HEK293 (cell line): Measurements from ENCODE around the gene MYO1D.

Source experiments
- CTCF ChIA-PET: fragments of 350-600 bp; formaldehyde crosslinking; extraction: SDS; loops from one replicate; lab custom pipeline; 2021; ENCODE audit warnings: antibody characterized with exemption; lab: Yijun Ruan, JAX
- POLR2A ChIA-PET: fragments of 300-600 bp; formaldehyde crosslinking; extraction: SDS; loops from one replicate; lab custom pipeline; 2020; ENCODE audit warnings: antibody characterized with exemption, inconsistent platforms; lab: Yijun Ruan, JAX
- H3K27ac ChIP-seq: fragments of 200-500 bp; sonication (Bioruptor generic); 2 replicates; pipeline ENCODE4 v1.5.1; 2014; ENCODE audit warnings: low read depth, low read length, control low read depth, inconsistent platforms; ENCODE audit errors: extremely low read depth
- H3K36me3 ChIP-seq, 2 experiments: fragments of 200-500 bp in 1 of 2; sonication (Bioruptor generic) in 1 of 2; 1 replicate in 1 of 2; 2 replicates in 1 of 2; pipeline ENCODE4 v1.5.1; 2014 to 2017; ENCODE audit warnings: inconsistent platforms in 2 of 2, low read length in 2 of 2; ENCODE audit not compliant: control insufficient read depth in 2 of 2, insufficient read depth in 1 of 2
- H3K4me1 ChIP-seq: fragments of 200-500 bp; sonication (Bioruptor generic); 2 replicates; pipeline ENCODE4 v1.5.1; 2014; ENCODE audit warnings: mild to moderate bottlenecking, low read length, inconsistent platforms; ENCODE audit not compliant: control insufficient read depth, insufficient read depth
- H3K4me3 ChIP-seq: 2 replicates; pipeline ENCODE4 v1.5.1; 2011; ENCODE audit warnings: low read depth, mild to moderate bottlenecking, control low read depth, low read length, moderate library complexity
- H3K9me3 ChIP-seq: fragments of 200-500 bp; sonication (Bioruptor generic); 2 replicates; pipeline ENCODE4 v1.5.1; 2014; ENCODE audit warnings: low read depth, low read length, inconsistent platforms; ENCODE audit not compliant: control insufficient read depth, insufficient read depth
- KLF16 ChIP-seq: fragments of 450-650 bp; formaldehyde crosslinking; IDR thresholded peaks from 2 replicates; pipeline ENCODE4 v1.5.1; 2017; ENCODE audit warnings: missing biosample characterization, missing genetic modification characterization
- MYNN ChIP-seq: fragments of 450-650 bp; formaldehyde crosslinking; IDR thresholded peaks from 2 replicates; pipeline ENCODE4 v1.5.1; 2016; ENCODE audit warnings: missing biosample characterization, missing genetic modification characterization, borderline replicate concordance
- PRDM4 ChIP-seq: fragments of 450-650 bp; formaldehyde crosslinking; IDR thresholded peaks from 2 replicates; pipeline ENCODE4 v1.5.1; 2017; ENCODE audit warnings: missing biosample characterization, missing genetic modification characterization
- SP7 ChIP-seq: fragments of 450-650 bp; formaldehyde crosslinking; IDR thresholded peaks from 2 replicates; pipeline ENCODE4 v1.5.1; 2016; ENCODE audit warnings: missing biosample characterization, missing genetic modification characterization
- ZBTB17 ChIP-seq: fragments of 450-650 bp; formaldehyde crosslinking; IDR thresholded peaks from 2 replicates; pipeline ENCODE4 v1.5.1; 2016; ENCODE audit warnings: missing biosample characterization, missing genetic modification characterization
- ZBTB48 ChIP-seq: fragments of 450-650 bp; formaldehyde crosslinking; IDR thresholded peaks from 2 replicates; pipeline ENCODE4 v1.5.1; 2016; ENCODE audit warnings: missing biosample characterization, missing genetic modification characterization
- ZFHX2 ChIP-seq: fragments of 450-650 bp; formaldehyde crosslinking; conservative IDR thresholded peaks from 2 replicates; pipeline ENCODE4 v1.5.1; 2016; ENCODE audit warnings: missing biosample characterization, missing genetic modification characterization
- ZNF112 ChIP-seq: fragments of 450-650 bp; formaldehyde crosslinking; IDR thresholded peaks from 2 replicates; pipeline ENCODE4 v1.5.0; 2017; ENCODE audit warnings: missing biosample characterization, missing genetic modification characterization
- ZNF184 ChIP-seq: fragments of 450-650 bp; IDR thresholded peaks from 2 replicates; pipeline ENCODE4 v1.5.1; 2018; ENCODE audit warnings: missing biosample characterization, mild to moderate bottlenecking, missing genetic modification characterization
- ZNF19 ChIP-seq: fragments of 450-650 bp; formaldehyde crosslinking; IDR thresholded peaks from 2 replicates; pipeline ENCODE4; 2016; ENCODE audit warnings: missing biosample characterization, missing genetic modification characterization, low read depth
- ZNF23 ChIP-seq: fragments of 450-650 bp; formaldehyde crosslinking; IDR thresholded peaks from 2 replicates; pipeline ENCODE4 v1.5.1; 2016; ENCODE audit warnings: missing biosample characterization, missing genetic modification characterization, borderline replicate concordance
- ZNF26 ChIP-seq: fragments of 450-650 bp; formaldehyde crosslinking; IDR thresholded peaks from 2 replicates; pipeline ENCODE4 v1.5.1; 2016; ENCODE audit warnings: missing biosample characterization, missing genetic modification characterization
- ZNF488 ChIP-seq: fragments of 450-650 bp; formaldehyde crosslinking; IDR thresholded peaks from 2 replicates; pipeline ENCODE4 v1.5.1; 2016; ENCODE audit warnings: missing biosample characterization, missing genetic modification characterization
- ZNF555 ChIP-seq: fragments of 450-650 bp; formaldehyde crosslinking; conservative IDR thresholded peaks from 2 replicates; pipeline ENCODE4 v1.5.1; 2017; ENCODE audit warnings: missing biosample characterization, mild to moderate bottlenecking, missing genetic modification characterization, inconsistent platforms
- ZNF580 ChIP-seq: fragments of 450-650 bp; formaldehyde crosslinking; IDR thresholded peaks from 2 replicates; pipeline ENCODE4 v1.5.1; 2016; ENCODE audit warnings: missing biosample characterization, missing genetic modification characterization
- ZNF610 ChIP-seq: fragments of 450-650 bp; formaldehyde crosslinking; IDR thresholded peaks from 2 replicates; pipeline ENCODE4 v1.5.1; 2016; ENCODE audit warnings: missing biosample characterization, missing genetic modification characterization, borderline replicate concordance
- ZNF660 ChIP-seq: fragments of 450-650 bp; IDR thresholded peaks from 2 replicates; pipeline ENCODE4 v1.5.1; 2018; ENCODE audit warnings: missing biosample characterization, mild to moderate bottlenecking, missing genetic modification characterization

The MYO1D gene

GRCh38 chr17:32731556-32732295, 145.2 kb downstream of the MYO1D start:
- Histone ChIP-seq H3K9me3 (no peaks in the 10 kb centered on the region), H3K4me1 (no peaks in the 10 kb centered on the region), H3K4me3 (no peak overlapping the region), H3K27ac (no peak overlapping the region), H3K36me3 (peaks cover 3 to 19% of the 10 kb centered on the region in 2 experiments; a peak in 2 of 3 replicates)
- POLR2A ChIA-PET, result no interaction called here
- TF ChIP-seq ZBTB48 (tag by site-specific recombination), result no peak
- TF ChIP-seq ZNF19 (tag by site-specific recombination), result no peak
- CTCF ChIA-PET, result interaction anchor here (1.9 kb wide), 1 partner anchor 73 kb away, joined by 7 read pairs; no protein-coding TSS in a partner anchor

- TF ChIP-seq ZFHX2, result no peak
- TF ChIP-seq ZNF184, result no peak
- no peak for TF ChIP-seq ZNF112 (tag by site-specific recombination)
- no peak for TF ChIP-seq ZBTB17 (tag by site-specific recombination)
- no peak for TF ChIP-seq PRDM4 (tag by site-specific recombination)
- TF ChIP-seq ZNF660, result no peak
- no peak for TF ChIP-seq ZNF26 (tag by site-specific recombination)
- no peak for TF ChIP-seq SP7 (tag by site-specific recombination)
- no peak for TF ChIP-seq ZNF488 (tag by site-specific recombination)
- no peak for TF ChIP-seq ZNF610 (tag by site-specific recombination)
- no peak for TF ChIP-seq ZNF23 (tag by site-specific recombination)
- TF ChIP-seq ZNF580, result no peak
- no peak for TF ChIP-seq KLF16
- TF ChIP-seq MYNN, result no peak
- TF ChIP-seq ZBTB48 (tag by site-specific recombination), result no peak
- no peak for TF ChIP-seq ZNF555 (tag by site-specific recombination)
- TF ChIP-seq, all 188 proteins: peak for 0
- Histone ChIP-seq H3K9me3 (no peaks in the 10 kb centered on the region), H3K36me3 (peaks cover 0 to 14% of the 10 kb centered on the region in 2 experiments; a peak in 2 of 3 replicates), H3K4me3 (no peak overlapping the region), H3K27ac (no peak overlapping the region), H3K4me1 (no peaks in the 10 kb centered on the region)
- CTCF ChIA-PET, result interaction anchor here (0.7 to 2.1 kb wide), 4 partner anchors 27 to 283 kb away, joined by 3 to 10 read pairs (median 4); partner anchors contain the start of gene PSMD11
- POLR2A ChIA-PET, result no interaction called here
Measured at GRCh38 chr17:32727681-32728080, 149.2 kb downstream of the MYO1D start.
